T-helper 2 cell (primary cell): ENCODE measurements around the gene ABCD4.
A peak's percentile ranks its signal among the peaks of the same experiment; 100 is the strongest.
"Not testable (repeated sequence)": the region's sequence is repeated elsewhere in the genome, so short reads cannot be mapped to it uniquely, and the experiment has no call there.

Experiments used
- DNase-seq, 5 experiments: peaks; one replicate each; pipeline versions ENCODE4 v3.0.0 to v3.0.0-alpha.2; 2012 to 2022

The ABCD4 gene

GRCh38 chr14:74301594-74302151, 1.1 kb downstream of the ABCD4 start:
- no peak for DNase-seq

- peak in 1 of 5 experiments; percentile 18 for DNase-seq
Measured at GRCh38 chr14:74299061-74299545, 3.6 kb downstream of the ABCD4 start.

GRCh38 chr14:74297986-74298385, 4.7 kb downstream of the ABCD4 start:
- DNase-seq, result no peak

GRCh38 chr14:74296037-74296467, 6.7 kb downstream of the ABCD4 start:
- no peak for DNase-seq

GRCh38 chr14:74293606-74294005, 9.1 kb downstream of the ABCD4 start:
- DNase-seq, result no peak

DNA sequence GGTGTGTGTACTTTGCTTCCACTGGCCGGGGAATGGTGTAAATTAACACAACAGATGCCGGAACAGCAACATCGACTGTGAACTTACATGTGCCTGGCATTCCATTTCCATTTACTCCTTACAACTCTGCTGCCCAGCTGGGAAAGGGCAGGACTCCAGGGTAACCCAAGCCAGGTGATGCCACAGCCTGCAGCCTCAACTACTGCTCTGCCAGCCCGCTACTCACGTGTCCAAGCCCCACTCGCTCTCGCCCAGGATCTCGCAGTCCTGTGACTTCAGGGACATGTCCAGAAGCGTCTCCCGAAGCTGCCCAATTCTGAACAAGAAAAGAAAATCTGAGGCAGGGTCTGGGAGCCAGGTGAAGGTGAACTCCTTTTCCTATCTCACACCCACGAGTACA, 10.7 kb downstream of the ABCD4 start:
- DNase-seq, result no peak

- DNase-seq, result peak in 1 of 5 experiments; percentile 26
Measured at GRCh38 chr14:74290415-74290814, 12.3 kb downstream of the ABCD4 start.

DNA sequence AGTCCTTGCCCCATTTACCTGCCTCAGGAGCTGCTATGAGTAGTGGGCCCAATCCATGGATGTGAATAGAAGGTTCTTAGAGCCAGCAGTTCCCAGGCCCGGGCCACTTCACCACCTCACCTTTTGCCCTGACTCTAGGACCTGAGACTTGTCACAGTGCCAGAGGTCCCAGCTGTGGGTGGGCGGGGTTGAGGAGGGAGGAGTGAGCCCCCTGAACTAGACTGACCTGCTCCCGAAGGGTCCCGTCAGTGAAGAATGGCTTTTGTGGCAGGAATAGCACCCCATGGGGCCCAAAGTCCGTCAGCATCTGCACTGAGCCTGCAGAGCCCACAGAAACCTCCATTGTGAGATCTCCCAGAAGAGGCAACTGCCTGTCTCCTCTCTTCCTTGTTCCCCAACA, 12.9 kb downstream of the ABCD4 start:
- DNase-seq, result no peak

DNA sequence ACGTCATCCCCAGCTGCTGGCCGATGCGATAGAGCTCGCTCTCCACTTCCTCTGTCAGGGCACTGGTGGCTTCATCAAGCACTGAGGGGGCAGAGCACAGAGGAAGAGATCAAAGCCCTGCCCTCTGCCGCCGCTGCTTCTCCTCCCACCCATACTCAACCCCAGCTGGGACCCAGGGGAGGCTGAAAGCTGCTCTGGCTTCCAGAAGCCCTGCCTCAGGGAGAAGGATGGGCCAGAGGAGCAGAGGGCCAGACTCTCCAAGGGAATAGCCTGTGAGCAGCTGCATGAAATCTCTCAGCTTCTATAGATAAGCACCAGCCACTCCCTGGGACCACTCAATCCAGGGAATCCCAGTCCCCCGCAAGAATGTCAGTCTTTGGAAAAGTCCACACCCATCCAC, 16.0 kb downstream of the ABCD4 start:
- no peak for DNase-seq

DNA sequence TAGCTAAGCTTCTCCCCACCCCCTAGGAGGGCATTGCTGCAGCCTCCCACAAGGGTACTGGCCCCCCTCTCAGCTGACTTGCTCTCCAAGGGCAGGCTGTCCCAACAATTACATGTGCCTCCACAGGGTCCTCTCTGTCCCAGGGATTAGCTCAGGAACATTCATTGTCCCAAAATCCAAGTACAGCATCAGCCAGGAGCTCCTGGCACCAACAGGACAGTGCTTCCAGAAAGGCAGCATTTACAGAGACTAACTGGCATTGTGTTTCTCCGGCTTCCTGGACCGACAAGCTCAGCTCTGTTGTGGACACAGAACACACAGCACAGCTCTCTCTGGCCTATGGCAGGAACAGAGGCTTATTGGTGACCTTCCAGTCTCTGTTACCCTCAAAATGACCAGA, 21.7 kb downstream of the ABCD4 start:
- no peak for DNase-seq

GRCh38 chr14:74278080-74278479, 24.7 kb downstream of the ABCD4 start:
- no peak for DNase-seq

GRCh38 chr14:74275241-74275841, 27.4 kb downstream of the ABCD4 start:
- no peak for DNase-seq

DNA sequence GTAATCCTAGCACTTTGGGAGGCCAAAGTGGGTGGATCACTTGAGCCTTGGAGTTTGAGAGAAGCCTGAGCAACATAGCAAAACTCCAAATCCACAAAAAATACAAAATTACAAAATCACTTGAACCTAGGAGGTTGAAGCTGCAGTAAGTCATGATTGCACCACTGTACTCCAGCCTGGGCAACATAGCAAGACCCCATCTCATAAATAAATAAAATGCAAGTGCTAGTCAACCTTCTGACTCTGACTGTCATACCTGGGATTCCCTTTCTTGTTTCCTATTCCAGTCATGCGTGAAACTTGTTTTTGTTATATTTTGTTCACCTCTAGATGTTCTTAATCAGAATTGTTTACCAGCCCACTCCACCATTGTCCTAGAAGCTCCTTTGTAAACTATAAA, 31.4 kb downstream of the ABCD4 start:
- DNase-seq, result no peak

GRCh38 chr14:74270382-74271177, 32.2 kb downstream of the ABCD4 start:
- not testable (repeated sequence) for DNase-seq

DNA sequence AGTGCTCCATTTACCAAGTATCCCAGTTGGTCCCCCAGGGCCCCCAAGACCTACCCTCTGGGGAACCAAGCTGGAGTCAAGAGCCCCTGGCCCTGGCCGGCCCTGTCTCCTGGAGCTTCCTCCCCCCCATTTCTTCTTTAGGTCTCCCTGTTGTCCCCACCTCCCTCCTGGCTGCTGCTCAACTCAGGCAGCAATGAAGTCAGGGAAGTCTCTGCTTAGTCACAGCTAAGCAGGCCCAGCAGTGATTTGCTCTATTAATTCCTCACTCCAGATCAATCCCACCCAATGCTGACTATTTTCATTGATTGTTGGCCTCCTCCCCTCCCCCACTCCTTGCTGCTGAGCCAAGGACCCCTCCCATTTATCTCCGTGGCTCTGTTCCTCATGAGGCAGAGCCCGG, 35.1 kb downstream of the ABCD4 start:
- DNase-seq, result no peak

- no peak for DNase-seq
Measured at GRCh38 chr14:74265301-74265965, 37.3 kb downstream of the ABCD4 start.

- DNase-seq, result no peak
Measured at GRCh38 chr14:74263921-74264320, 38.8 kb downstream of the ABCD4 start.

DNA sequence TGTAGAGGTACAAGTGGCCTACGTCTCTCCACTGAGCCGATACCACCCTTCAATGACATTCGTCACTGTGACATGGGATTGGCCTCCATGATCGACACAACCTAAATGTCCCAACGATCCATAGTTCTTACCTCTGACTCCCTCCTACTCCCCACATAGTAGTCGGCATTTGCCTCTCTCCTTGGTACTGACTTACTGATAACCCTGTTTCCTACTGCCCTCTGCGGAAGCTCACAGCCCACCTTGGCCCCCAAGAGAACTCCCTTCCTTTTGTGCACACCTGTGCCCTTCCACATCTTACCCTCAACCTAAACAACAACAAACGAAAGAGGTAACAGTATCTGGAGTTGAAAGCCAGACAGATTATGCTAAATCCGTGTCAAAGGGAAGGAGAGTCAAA, 39.6 kb downstream of the ABCD4 start:
- no peak for DNase-seq

DNA sequence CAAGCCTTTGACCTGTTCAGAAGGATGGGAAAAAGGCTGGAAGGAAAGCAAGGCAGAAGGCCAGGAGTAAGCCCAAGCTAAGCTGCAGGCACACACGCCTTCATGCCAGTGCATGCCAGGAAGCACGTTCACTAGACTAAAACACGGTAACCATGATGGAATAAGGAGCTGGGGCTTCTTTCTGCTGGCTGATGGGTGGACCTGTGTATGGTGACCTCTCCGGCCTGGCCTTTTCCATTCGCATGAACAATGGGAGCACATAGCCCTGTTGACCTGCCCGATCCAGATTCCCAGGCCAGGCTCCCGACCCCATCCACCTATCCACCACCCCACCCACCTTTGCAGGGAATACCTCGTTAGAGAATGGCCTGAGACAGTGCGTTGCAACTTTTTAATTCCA, 40.7 kb downstream of the ABCD4 start:
- no peak for DNase-seq

GRCh38 chr14:74261288-74261687, 41.4 kb downstream of the ABCD4 start:
- DNase-seq, result no peak

GRCh38 chr14:74260525-74261233, 42.1 kb downstream of the ABCD4 start:
- DNase-seq, result no peak

DNA sequence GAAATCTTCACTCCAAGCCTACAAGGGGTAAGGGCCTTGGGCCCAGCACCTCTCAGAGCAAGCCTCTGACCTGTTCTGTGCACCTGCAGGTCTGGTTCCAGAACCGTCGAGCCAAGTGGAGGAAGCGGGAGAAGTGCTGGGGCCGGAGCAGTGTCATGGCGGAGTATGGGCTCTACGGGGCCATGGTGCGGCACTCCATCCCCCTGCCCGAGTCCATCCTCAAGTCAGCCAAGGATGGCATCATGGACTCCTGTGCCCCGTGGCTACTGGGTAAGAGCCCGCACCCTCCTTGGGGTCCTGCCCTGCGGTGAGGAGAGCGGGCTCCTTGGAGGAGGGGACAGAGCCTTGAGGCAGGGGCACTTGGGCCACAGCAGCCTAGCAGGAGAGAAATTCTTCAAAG, 43.2 kb downstream of the ABCD4 start:
- no peak for DNase-seq

GRCh38 chr14:74258764-74259035, 44.0 kb downstream of the ABCD4 start:
- no peak for DNase-seq
